ENCODE measurements around the gene ARSG. TPM values are rescaled to one million over a fixed set of nuclear protein-coding genes. Genes with fewer than 3 reads are reported as not detected.
A peak's percentile ranks its signal among the peaks of the same experiment; 100 is the strongest.

The ARSG gene
- total and polyA plus RNA-seq, 5 donors from 2014 or later = 10.3 to 21.8 (median 13.2) TPM

- Mint-ChIP-seq H3K4me3 (no peak overlapping the region), H3K4me1 (peaks cover 13 to 33% (median 21%) of the 10 kb centered on the region in 4 donors), H3K27me3 (no peaks in the 10 kb centered on the region), H3K27ac (no peak overlapping the region), H3K36me3 (peaks cover 31% of the 10 kb centered on the region), H3K9me3 (peaks cover 0 to 12% (median 3%) of the 10 kb centered on the region in 7 donors)
- Histone ChIP-seq H3K27me3 (ENCODE audit: control insufficient read depth, insufficient read depth, low read length) (no peaks in the 10 kb centered on the region), H3K36me3 (ENCODE audit: control insufficient read depth, insufficient read depth, low read length) (peaks cover 17% of the 10 kb centered on the region), H3K4me3 (ENCODE audit: low read depth, low read length) (no peak overlapping the region), H3K9me3 (ENCODE audit: control insufficient read depth in 2 of 2, low read length in 2 of 2) (no peaks in the 10 kb centered on the region), H3K27ac (ENCODE audit: insufficient read depth, low read length, poor library complexity, severe bottlenecking) (no peak overlapping the region), H3K4me1 (ENCODE audit: control insufficient read depth, insufficient read depth, low read length, poor library complexity, severe bottlenecking) (peaks cover 11% of the 10 kb centered on the region)
- ATAC-seq (ENCODE audit: low read depth in 2 of 2) (no peak), DNase-seq (no peak)
Measured at GRCh38 chr17:68418876-68419275, 127.6 kb downstream of the ARSG start.

- peaks cover 34% of the 10 kb centered on the region for H3K36me3 Mint-ChIP-seq
- H3K4me1 ChIP-seq (ENCODE audit: control insufficient read depth, insufficient read depth, low read length, poor library complexity, severe bottlenecking) = peaks cover 2% of the 10 kb centered on the region
- H3K27me3 Mint-ChIP-seq = no peaks in the 10 kb centered on the region
- no peaks in the 10 kb centered on the region for H3K27me3 ChIP-seq (ENCODE audit: control insufficient read depth, insufficient read depth, low read length)
- ATAC-seq (ENCODE audit: low read depth in 2 of 2) (no peak), DNase-seq (no peak)
- H3K9me3 ChIP-seq (ENCODE audit: control insufficient read depth in 2 of 2, low read length in 2 of 2) = no peaks in the 10 kb centered on the region
- no peak overlapping the region for H3K27ac Mint-ChIP-seq
- H3K36me3 ChIP-seq (ENCODE audit: control insufficient read depth, insufficient read depth, low read length) = peaks cover 17% of the 10 kb centered on the region
- H3K4me3 ChIP-seq (ENCODE audit: low read depth, low read length) = no peak overlapping the region
- peaks cover 0 to 10% (median 3%) of the 10 kb centered on the region in 7 donors for H3K9me3 Mint-ChIP-seq
- no peak overlapping the region for H3K27ac ChIP-seq (ENCODE audit: insufficient read depth, low read length, poor library complexity, severe bottlenecking)
- peaks cover 4 to 21% (median 13%) of the 10 kb centered on the region in 4 donors for H3K4me1 Mint-ChIP-seq
- H3K4me3 Mint-ChIP-seq = no peak overlapping the region
Measured at GRCh38 chr17:68420065-68420464, 128.8 kb downstream of the ARSG start.

GRCh38 chr17:68421486-68421885, 130.2 kb downstream of the ARSG start:
- Histone ChIP-seq H3K27me3 (ENCODE audit: control insufficient read depth, insufficient read depth, low read length) (no peaks in the 10 kb centered on the region), H3K36me3 (ENCODE audit: control insufficient read depth, insufficient read depth, low read length) (peaks cover 17% of the 10 kb centered on the region), H3K27ac (ENCODE audit: insufficient read depth, low read length, poor library complexity, severe bottlenecking) (no peak overlapping the region), H3K4me3 (ENCODE audit: low read depth, low read length) (no peak overlapping the region), H3K4me1 (ENCODE audit: control insufficient read depth, insufficient read depth, low read length, poor library complexity, severe bottlenecking) (no peaks in the 10 kb centered on the region), H3K9me3 (ENCODE audit: control insufficient read depth in 2 of 2, low read length in 2 of 2) (no peaks in the 10 kb centered on the region)
- no peak for ATAC-seq (ENCODE audit: low read depth in 2 of 2)
- Mint-ChIP-seq H3K27ac (no peak overlapping the region), H3K36me3 (peaks cover 33% of the 10 kb centered on the region), H3K4me1 (peaks cover 0 to 11% (median 2%) of the 10 kb centered on the region in 4 donors), H3K27me3 (no peaks in the 10 kb centered on the region), H3K4me3 (no peak overlapping the region), H3K9me3 (peaks cover 0 to 6% (median 0%) of the 10 kb centered on the region in 7 donors)
- DNase-seq = no peak

GRCh38 chr17:68422821-68423220, 131.5 kb downstream of the ARSG start:
- Histone ChIP-seq H3K27ac (ENCODE audit: insufficient read depth, low read length, poor library complexity, severe bottlenecking) (no peak overlapping the region), H3K4me3 (ENCODE audit: low read depth, low read length) (no peak overlapping the region), H3K4me1 (ENCODE audit: control insufficient read depth, insufficient read depth, low read length, poor library complexity, severe bottlenecking) (no peaks in the 10 kb centered on the region), H3K36me3 (ENCODE audit: control insufficient read depth, insufficient read depth, low read length) (peaks cover 17% of the 10 kb centered on the region), H3K9me3 (ENCODE audit: control insufficient read depth in 2 of 2, low read length in 2 of 2) (no peaks in the 10 kb centered on the region), H3K27me3 (ENCODE audit: control insufficient read depth, insufficient read depth, low read length) (no peaks in the 10 kb centered on the region)
- H3K4me1 Mint-ChIP-seq = peaks cover 0 to 5% (median 0%) of the 10 kb centered on the region in 4 donors
- peaks cover 28% of the 10 kb centered on the region for H3K36me3 Mint-ChIP-seq
- H3K9me3 Mint-ChIP-seq = no peaks in the 10 kb centered on the region
- ATAC-seq (ENCODE audit: low read depth in 2 of 2) = no peak
- H3K27ac Mint-ChIP-seq = peak overlapping the region in 1 of 3 donors; percentile 3
- no peak overlapping the region for H3K4me3 Mint-ChIP-seq
- DNase-seq = no peak
- H3K27me3 Mint-ChIP-seq = no peaks in the 10 kb centered on the region

GRCh38 chr17:68423251-68423650, 132.0 kb downstream of the ARSG start:
- Histone ChIP-seq H3K9me3 (ENCODE audit: control insufficient read depth in 2 of 2, low read length in 2 of 2) (no peaks in the 10 kb centered on the region), H3K27ac (ENCODE audit: insufficient read depth, low read length, poor library complexity, severe bottlenecking) (no peak overlapping the region), H3K4me3 (ENCODE audit: low read depth, low read length) (no peak overlapping the region), H3K4me1 (ENCODE audit: control insufficient read depth, insufficient read depth, low read length, poor library complexity, severe bottlenecking) (no peaks in the 10 kb centered on the region), H3K27me3 (ENCODE audit: control insufficient read depth, insufficient read depth, low read length) (no peaks in the 10 kb centered on the region), H3K36me3 (ENCODE audit: control insufficient read depth, insufficient read depth, low read length) (peaks cover 17% of the 10 kb centered on the region)
- Mint-ChIP-seq H3K4me1 (peaks cover 0 to 3% (median 0%) of the 10 kb centered on the region in 4 donors), H3K27me3 (no peaks in the 10 kb centered on the region), H3K9me3 (no peaks in the 10 kb centered on the region), H3K4me3 (no peak overlapping the region), H3K27ac (no peak overlapping the region), H3K36me3 (peaks cover 26% of the 10 kb centered on the region)
- DNase-seq = no peak
- no peak for ATAC-seq (ENCODE audit: low read depth in 2 of 2)

GRCh38 chr17:68424203-68424602, 132.9 kb downstream of the ARSG start:
- peaks cover 0 to 3% (median 0%) of the 10 kb centered on the region in 4 donors for H3K4me1 Mint-ChIP-seq
- Histone ChIP-seq H3K4me1 (ENCODE audit: control insufficient read depth, insufficient read depth, low read length, poor library complexity, severe bottlenecking) (no peaks in the 10 kb centered on the region), H3K4me3 (ENCODE audit: low read depth, low read length) (no peak overlapping the region), H3K9me3 (ENCODE audit: control insufficient read depth in 2 of 2, low read length in 2 of 2) (no peaks in the 10 kb centered on the region), H3K27ac (ENCODE audit: insufficient read depth, low read length, poor library complexity, severe bottlenecking) (no peak overlapping the region), H3K27me3 (ENCODE audit: control insufficient read depth, insufficient read depth, low read length) (no peaks in the 10 kb centered on the region), H3K36me3 (ENCODE audit: control insufficient read depth, insufficient read depth, low read length) (peaks cover 23% of the 10 kb centered on the region)
- DNase-seq = no peak
- no peak overlapping the region for H3K4me3 Mint-ChIP-seq
- no peak for ATAC-seq (ENCODE audit: low read depth in 2 of 2)
- no peak overlapping the region for H3K27ac Mint-ChIP-seq
- H3K36me3 Mint-ChIP-seq = peaks cover 33% of the 10 kb centered on the region
- no peaks in the 10 kb centered on the region for H3K27me3 Mint-ChIP-seq
- no peaks in the 10 kb centered on the region for H3K9me3 Mint-ChIP-seq

- H3K36me3 Mint-ChIP-seq = peaks cover 30% of the 10 kb centered on the region
- no peak overlapping the region for H3K27ac Mint-ChIP-seq
- H3K9me3 Mint-ChIP-seq = no peaks in the 10 kb centered on the region
- Histone ChIP-seq H3K36me3 (ENCODE audit: control insufficient read depth, insufficient read depth, low read length) (peaks cover 22% of the 10 kb centered on the region), H3K4me3 (ENCODE audit: low read depth, low read length) (no peak overlapping the region), H3K4me1 (ENCODE audit: control insufficient read depth, insufficient read depth, low read length, poor library complexity, severe bottlenecking) (no peaks in the 10 kb centered on the region), H3K27ac (ENCODE audit: insufficient read depth, low read length, poor library complexity, severe bottlenecking) (no peak overlapping the region), H3K27me3 (ENCODE audit: control insufficient read depth, insufficient read depth, low read length) (no peaks in the 10 kb centered on the region), H3K9me3 (ENCODE audit: control insufficient read depth in 2 of 2, low read length in 2 of 2) (no peaks in the 10 kb centered on the region)
- no peak for ATAC-seq (ENCODE audit: low read depth in 2 of 2)
- peaks cover 0 to 3% (median 0%) of the 10 kb centered on the region in 4 donors for H3K4me1 Mint-ChIP-seq
- H3K4me3 Mint-ChIP-seq = no peak overlapping the region
- no peak for DNase-seq
- H3K27me3 Mint-ChIP-seq = no peaks in the 10 kb centered on the region
Measured at GRCh38 chr17:68424861-68425260, 133.6 kb downstream of the ARSG start.

- Mint-ChIP-seq H3K9me3 (no peaks in the 10 kb centered on the region), H3K27ac (no peak overlapping the region), H3K27me3 (no peaks in the 10 kb centered on the region), H3K4me1 (peaks cover 0 to 3% (median under 1%) of the 10 kb centered on the region in 4 donors), H3K4me3 (no peak overlapping the region), H3K36me3 (peaks cover 19% of the 10 kb centered on the region)
- Histone ChIP-seq H3K4me3 (ENCODE audit: low read depth, low read length) (no peak overlapping the region), H3K4me1 (ENCODE audit: control insufficient read depth, insufficient read depth, low read length, poor library complexity, severe bottlenecking) (no peaks in the 10 kb centered on the region), H3K36me3 (ENCODE audit: control insufficient read depth, insufficient read depth, low read length) (peaks cover 12% of the 10 kb centered on the region), H3K9me3 (ENCODE audit: control insufficient read depth in 2 of 2, low read length in 2 of 2) (no peaks in the 10 kb centered on the region), H3K27ac (ENCODE audit: insufficient read depth, low read length, poor library complexity, severe bottlenecking) (no peak overlapping the region), H3K27me3 (ENCODE audit: control insufficient read depth, insufficient read depth, low read length) (no peaks in the 10 kb centered on the region)
- ATAC-seq (ENCODE audit: low read depth in 2 of 2) = no peak
- no peak for DNase-seq
Measured at GRCh38 chr17:68425979-68426378, 134.7 kb downstream of the ARSG start.
